MM.1S (cell line): ENCODE results near the gene SULF2.

ENCODE experiments used
- DNase-seq: peaks from one replicate; pipeline ENCODE4 v3.0.0-alpha.2; 2015
- H2AFZ ChIP-seq: fragments of 300-600 bp; sonication (generic); 2 replicates; pipeline ENCODE4 v1.6.0; 2016; ENCODE audit warnings: antibody characterized with exemption, low read length
- H3F3A ChIP-seq: fragments of 300-600 bp; sonication (generic); 2 replicates; pipeline ENCODE4 v1.6.1; 2016; ENCODE audit warnings: mild to moderate bottlenecking, antibody characterized with exemption, low read length, moderate library complexity, mixed read lengths; ENCODE audit not compliant: insufficient read depth
- H3K27ac ChIP-seq: fragments of 300-600 bp; sonication (generic); 2 replicates; pipeline ENCODE4 v1.5.1; 2016; ENCODE audit warnings: mild to moderate bottlenecking, low read length
- H3K27me3 ChIP-seq: fragments of 300-600 bp; sonication (generic); replicated peaks from 2 replicates; pipeline ENCODE4 v1.6.0; 2016; ENCODE audit warnings: low read length; ENCODE audit not compliant: insufficient read depth
- H3K36me3 ChIP-seq: fragments of 300-600 bp; sonication (generic); replicated peaks from 2 replicates; pipeline ENCODE4 v1.6.1; 2016; ENCODE audit warnings: mild to moderate bottlenecking, low read length, mixed read lengths; ENCODE audit not compliant: insufficient read depth
- H3K4me1 ChIP-seq: fragments of 300-600 bp; sonication (generic); 2 replicates; pipeline ENCODE4 v1.6.1; 2016; ENCODE audit warnings: low read length, mixed read lengths
- H3K4me2 ChIP-seq: fragments of 300-600 bp; sonication (generic); 2 replicates; pipeline ENCODE4 v1.6.0; 2016; ENCODE audit warnings: low read depth, low read length
- H3K4me3 ChIP-seq: fragments of 300-600 bp; sonication (generic); 2 replicates; pipeline ENCODE4 v1.5.1; 2016; ENCODE audit warnings: low read length, mixed read lengths
- H3K79me2 ChIP-seq: fragments of 300-600 bp; sonication (generic); 2 replicates; pipeline ENCODE4 v1.6.1; 2016; ENCODE audit warnings: mixed run types, low read length, mixed read lengths
- H3K9ac ChIP-seq: fragments of 300-600 bp; sonication (generic); 2 replicates; pipeline ENCODE4 v1.6.1; 2016; ENCODE audit warnings: low read length, mixed read lengths
- H3K9me2 ChIP-seq: fragments of 300-600 bp; sonication (generic); replicated peaks from 2 replicates; pipeline ENCODE4 v1.6.1; 2016; ENCODE audit warnings: mild to moderate bottlenecking, low read length, mixed read lengths; ENCODE audit not compliant: insufficient read depth
- H3K9me3 ChIP-seq: fragments of 300-600 bp; sonication (generic); replicated peaks from 2 replicates; pipeline ENCODE4 v1.6.1; 2016; ENCODE audit warnings: mild to moderate bottlenecking, low read length, mixed read lengths; ENCODE audit not compliant: insufficient read depth
- H4K20me1 ChIP-seq: fragments of 300-600 bp; sonication (generic); 2 replicates; pipeline ENCODE4 v1.6.1; 2016; ENCODE audit warnings: mild to moderate bottlenecking, low read length, moderate library complexity, mixed read lengths; ENCODE audit not compliant: insufficient read depth
- EZH2 ChIP-seq: fragments of 300-600 bp; sonication (generic); optimal IDR thresholded peaks from 2 replicates; pipeline ENCODE3; 2017; ENCODE audit warnings: low read depth, mild to moderate bottlenecking, antibody characterized with exemption, low read length, mixed read lengths
- EZH2phosphoT487 ChIP-seq: fragments of 300-600 bp; sonication (generic); IDR thresholded peaks from 2 replicates; pipeline ENCODE4 v1.6.1; 2018; ENCODE audit warnings: antibody characterized with exemption, low read length
- TF ChIP-seq, protein P1 (sequence below): fragments of 300-600 bp; sonication (generic); IDR thresholded peaks from 2 replicates; pipeline ENCODE4 v1.5.1; 2016; ENCODE audit warnings: antibody characterized with exemption, low read length, mixed read lengths

Gene SULF2

DNA sequence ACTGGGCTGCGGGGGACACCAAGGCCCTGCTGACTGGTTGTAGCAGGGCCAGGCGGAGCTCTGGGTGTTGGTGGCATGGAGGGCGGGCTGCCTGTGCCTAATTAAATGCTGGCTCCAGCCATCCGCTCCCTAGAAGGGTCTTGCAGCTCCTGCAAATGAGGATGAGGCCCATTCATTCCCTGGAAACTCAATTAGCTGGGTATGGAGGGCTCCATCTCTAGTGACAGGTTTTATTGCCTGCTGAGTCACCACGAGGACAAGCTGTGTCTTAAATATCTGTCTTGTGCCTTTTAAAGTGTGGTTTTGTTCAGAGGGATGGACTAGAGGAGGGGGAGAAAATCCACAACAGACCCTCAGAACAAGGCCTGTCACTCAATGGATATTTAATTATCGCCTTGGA lies 60.9 kb downstream of the SULF2 start:
- no peak overlapping the region for H3K4me3 ChIP-seq
- no peak for DNase-seq
- no peak overlapping the region for H2AFZ ChIP-seq
- peaks cover 90% of the 10 kb centered on the region for H3K79me2 ChIP-seq
- H3K9ac ChIP-seq = no peak overlapping the region
- TF ChIP-seq EZH2 = no peak
- TF ChIP-seq EZH2phosphoT487 = no peak
- TF ChIP-seq, protein P1, sequence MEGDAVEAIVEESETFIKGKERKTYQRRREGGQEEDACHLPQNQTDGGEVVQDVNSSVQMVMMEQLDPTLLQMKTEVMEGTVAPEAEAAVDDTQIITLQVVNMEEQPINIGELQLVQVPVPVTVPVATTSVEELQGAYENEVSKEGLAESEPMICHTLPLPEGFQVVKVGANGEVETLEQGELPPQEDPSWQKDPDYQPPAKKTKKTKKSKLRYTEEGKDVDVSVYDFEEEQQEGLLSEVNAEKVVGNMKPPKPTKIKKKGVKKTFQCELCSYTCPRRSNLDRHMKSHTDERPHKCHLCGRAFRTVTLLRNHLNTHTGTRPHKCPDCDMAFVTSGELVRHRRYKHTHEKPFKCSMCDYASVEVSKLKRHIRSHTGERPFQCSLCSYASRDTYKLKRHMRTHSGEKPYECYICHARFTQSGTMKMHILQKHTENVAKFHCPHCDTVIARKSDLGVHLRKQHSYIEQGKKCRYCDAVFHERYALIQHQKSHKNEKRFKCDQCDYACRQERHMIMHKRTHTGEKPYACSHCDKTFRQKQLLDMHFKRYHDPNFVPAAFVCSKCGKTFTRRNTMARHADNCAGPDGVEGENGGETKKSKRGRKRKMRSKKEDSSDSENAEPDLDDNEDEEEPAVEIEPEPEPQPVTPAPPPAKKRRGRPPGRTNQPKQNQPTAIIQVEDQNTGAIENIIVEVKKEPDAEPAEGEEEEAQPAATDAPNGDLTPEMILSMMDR = no peak
- H3K9me2 ChIP-seq = no peaks in the 10 kb centered on the region
- H3K4me1 ChIP-seq = peaks cover 22% of the 10 kb centered on the region
- H3K27ac ChIP-seq = no peak overlapping the region
- no peak overlapping the region for H3K4me2 ChIP-seq
- no peaks in the 10 kb centered on the region for H3K9me3 ChIP-seq
- H3F3A ChIP-seq = peaks cover 12% of the 10 kb centered on the region
- no peaks in the 10 kb centered on the region for H3K36me3 ChIP-seq
- H3K27me3 ChIP-seq = no peaks in the 10 kb centered on the region
- H4K20me1 ChIP-seq = no peaks in the 10 kb centered on the region

DNA sequence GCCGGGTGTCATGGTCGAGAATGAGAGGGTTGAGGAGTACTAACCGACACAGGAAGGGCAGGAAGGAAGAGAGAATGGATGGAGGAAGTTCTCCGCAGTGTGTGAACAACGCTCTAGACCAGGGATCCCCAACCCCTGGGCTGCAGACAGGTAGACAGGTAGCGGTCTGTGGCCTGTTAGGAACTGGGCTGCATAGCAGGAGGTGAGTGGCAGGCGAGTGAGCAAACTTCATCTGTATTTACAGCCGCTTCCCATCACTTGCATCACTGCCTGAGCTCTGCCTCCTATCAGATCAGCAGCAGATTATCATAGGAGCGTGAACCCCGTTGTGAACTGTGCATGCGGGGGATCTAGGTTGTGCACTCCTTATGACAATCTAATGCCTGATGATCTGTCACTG lies 62.0 kb downstream of the SULF2 start:
- Histone ChIP-seq H3K27me3 (no peaks in the 10 kb centered on the region), H3K9me2 (no peaks in the 10 kb centered on the region), H3K79me2 (peaks cover 92% of the 10 kb centered on the region), H3K4me3 (no peak overlapping the region), H4K20me1 (no peaks in the 10 kb centered on the region), H3K27ac (no peak overlapping the region), H3F3A (peaks cover 12% of the 10 kb centered on the region), H3K9ac (no peak overlapping the region), H3K9me3 (no peaks in the 10 kb centered on the region), H2AFZ (no peak overlapping the region), H3K4me2 (no peak overlapping the region), H3K4me1 (peaks cover 21% of the 10 kb centered on the region), H3K36me3 (no peaks in the 10 kb centered on the region)
- TF ChIP-seq EZH2 (no peak), EZH2phosphoT487 (no peak)
- TF ChIP-seq, protein P1 = no peak
- DNase-seq = no peak

DNA sequence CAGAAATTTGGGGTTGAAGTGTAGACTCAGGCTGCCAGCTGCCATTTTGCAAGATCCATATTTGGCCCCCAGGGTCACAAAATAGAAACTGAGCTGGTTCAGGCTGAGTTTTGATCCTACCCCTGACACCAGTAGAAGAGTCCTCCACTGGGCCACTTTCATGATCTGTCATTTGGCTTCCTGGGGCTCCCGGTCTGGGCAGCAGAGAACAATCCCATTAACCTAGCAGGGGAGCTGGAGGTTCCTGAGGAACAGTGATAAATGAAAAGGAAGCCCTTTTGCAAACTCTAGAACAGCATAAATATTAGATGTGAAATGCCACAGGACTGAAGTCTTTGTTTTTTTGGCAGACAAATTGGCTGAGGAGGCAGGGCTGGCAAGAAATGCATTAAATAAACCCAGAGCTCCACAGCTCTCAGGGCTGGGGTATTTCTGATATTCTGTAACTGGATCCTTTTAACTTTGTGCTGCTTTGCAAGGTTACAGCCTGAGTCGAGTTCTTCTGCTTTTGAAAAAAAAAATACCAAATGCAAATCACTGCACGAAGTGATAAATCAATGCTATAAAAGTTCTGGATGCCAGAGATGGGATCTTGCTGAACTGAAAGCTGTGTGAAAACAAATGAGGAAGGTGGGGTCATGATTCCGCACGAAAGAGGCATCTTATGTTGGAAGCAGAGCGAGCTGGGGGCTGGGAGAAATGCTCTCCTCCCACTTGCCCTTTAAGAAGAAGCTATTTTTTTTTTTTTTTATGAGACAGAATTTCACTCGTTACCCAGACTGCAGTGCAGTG lies 64.4 kb downstream of the SULF2 start:
- H3K27ac ChIP-seq = no peak overlapping the region
- no peaks in the 10 kb centered on the region for H3K9me3 ChIP-seq
- H4K20me1 ChIP-seq = no peaks in the 10 kb centered on the region

More for the DNA sequence above, 64.4 kb downstream of the SULF2 start:
- H3K36me3 ChIP-seq = no peaks in the 10 kb centered on the region
- H3K4me2 ChIP-seq = no peak overlapping the region
- TF ChIP-seq EZH2phosphoT487 (no peak), EZH2 (no peak)
- TF ChIP-seq, protein P1 = no peak
- no peaks in the 10 kb centered on the region for H3K9me2 ChIP-seq
- H3K27me3 ChIP-seq = no peaks in the 10 kb centered on the region
- peaks cover 3% of the 10 kb centered on the region for H3F3A ChIP-seq
- DNase-seq = no peak
- no peak overlapping the region for H3K4me3 ChIP-seq
- peaks cover 4% of the 10 kb centered on the region for H3K4me1 ChIP-seq
- H3K79me2 ChIP-seq = peaks cover 91% of the 10 kb centered on the region
- no peak overlapping the region for H2AFZ ChIP-seq
- no peak overlapping the region for H3K9ac ChIP-seq
